GM23338 (cell line): ENCODE results near the gene COL6A1. TPM values are rescaled to one million over a fixed set of nuclear protein-coding genes. Genes with fewer than 3 reads are reported as not detected.
A peak's percentile ranks its signal among the peaks of the same experiment; 100 is the strongest.

Source experiments
- ATAC-seq: fragments of 200-7000 bp; cut with Tn5 transposase; 3 replicates; pipeline ENCODE4 v1.9.1; 2020
- DNase-seq: peaks from one replicate; pipeline ENCODE4 v3.0.0-alpha.2; 2015; ENCODE audit warnings: low spot score
- H2AFZ ChIP-seq: fragments of 200-600 bp; sonication (generic); 2 replicates; pipeline ENCODE4 v1.8.0; 2016; ENCODE audit warnings: antibody characterized with exemption, mild to moderate bottlenecking, moderate library complexity
- H3F3A ChIP-seq: fragments of 200-600 bp; sonication (generic); replicated peaks from 2 replicates; pipeline ENCODE4 v1.8.0; 2017; ENCODE audit warnings: antibody characterized with exemption, mixed run types, low read depth
- H3K27ac ChIP-seq: fragments of 200-600 bp; sonication (generic); 2 replicates; pipeline ENCODE4 v1.6.1; 2016; ENCODE audit warnings: low read depth
- H3K27me3 ChIP-seq: fragments of 200-600 bp; sonication (generic); 2 replicates; pipeline ENCODE4 v1.8.0; 2016; ENCODE audit warnings: mild to moderate bottlenecking, mixed run types, moderate library complexity; ENCODE audit not compliant: insufficient read depth
- H3K36me3 ChIP-seq: fragments of 200-600 bp; sonication (generic); 2 replicates; pipeline ENCODE4 v1.8.0; 2016; ENCODE audit warnings: mild to moderate bottlenecking; ENCODE audit not compliant: insufficient read depth
- H3K4me1 ChIP-seq: fragments of 200-600 bp; sonication (generic); 2 replicates; pipeline ENCODE4 v1.8.0; 2016; ENCODE audit warnings: mild to moderate bottlenecking, moderate library complexity; ENCODE audit not compliant: insufficient read depth
- H3K4me2 ChIP-seq: fragments of 200-600 bp; sonication (generic); 2 replicates; pipeline ENCODE4 v1.7.1; 2017; ENCODE audit warnings: mixed run types
- H3K4me3 ChIP-seq: fragments of 200-600 bp; sonication (generic); 2 replicates; pipeline ENCODE4 v1.6.1; 2016; ENCODE audit warnings: mixed run types
- H3K79me2 ChIP-seq: fragments of 200-600 bp; sonication (generic); replicated peaks from 2 replicates; pipeline ENCODE4 v1.8.0; 2017; ENCODE audit warnings: mild to moderate bottlenecking; ENCODE audit not compliant: insufficient read depth
- H3K9me2 ChIP-seq: fragments of 200-600 bp; sonication (generic); 2 replicates; pipeline ENCODE4 v1.8.0; 2017; ENCODE audit not compliant: insufficient read depth
- H4K20me1 ChIP-seq: fragments of 200-600 bp; sonication (generic); replicated peaks from 2 replicates; pipeline ENCODE4 v1.8.0; 2017; ENCODE audit warnings: mild to moderate bottlenecking; ENCODE audit not compliant: insufficient read depth
- H3K27ac Mint-ChIP-seq: 2 replicates; pipeline ENCODE4 v1.8.0; 2020; ENCODE audit warnings: inconsistent platforms, mild to moderate bottlenecking, moderate library complexity, mixed read lengths
- H3K27me3 Mint-ChIP-seq: 3 replicates; pipeline ENCODE4 v1.8.0; 2022; ENCODE audit warnings: low read depth, mild to moderate bottlenecking, moderate library complexity, mixed read lengths, inconsistent platforms; ENCODE audit not compliant: insufficient read depth, poor library complexity
- H3K36me3 Mint-ChIP-seq: 3 replicates; pipeline ENCODE4 v1.8.0; 2021; ENCODE audit warnings: low read depth, mild to moderate bottlenecking, inconsistent platforms, moderate library complexity, mixed read lengths
- H3K4me1 Mint-ChIP-seq: 3 replicates; pipeline ENCODE4 v1.8.0; 2020; ENCODE audit warnings: mild to moderate bottlenecking, inconsistent platforms, mixed read lengths
- H3K4me3 Mint-ChIP-seq: 3 replicates; pipeline ENCODE4 v1.8.0; 2021; ENCODE audit warnings: moderate library complexity, mild to moderate bottlenecking, inconsistent platforms, mixed read lengths
- H3K9me3 Mint-ChIP-seq: 3 replicates; pipeline ENCODE4 v1.8.0; 2020; ENCODE audit warnings: moderate library complexity, mild to moderate bottlenecking, inconsistent platforms, mixed read lengths
- CREB1 ChIP-seq: fragments of 250-450 bp; sonication (Bioruptor Pico); IDR thresholded peaks from 2 replicates; pipeline ENCODE4 v1.5.0; 2020; ENCODE audit warnings: low read depth, mild to moderate bottlenecking, moderate library complexity
- CTCF ChIP-seq, 2 experiments: fragments of 200-600 bp in 1 of 2; sonication (generic) in 1 of 2; conservative IDR thresholded peaks; 2 replicates each; pipeline versions ENCODE4 v1.5.1 to v1.6.1; 2016 to 2017; ENCODE audit warnings: antibody characterized with exemption in 2 of 2, low read depth in 2 of 2, mild to moderate bottlenecking in 2 of 2, moderate library complexity in 1 of 2
- ETS1 ChIP-seq: IDR thresholded peaks from 2 replicates; pipeline ENCODE4 v1.6.1; 2016; ENCODE audit warnings: antibody characterized with exemption
- EZH2 ChIP-seq: fragments of 200-600 bp; sonication (generic); IDR thresholded peaks from one replicate; pipeline ENCODE4 v1.8.0; 2017; ENCODE audit warnings: antibody characterized with exemption, mild to moderate bottlenecking, low read depth; ENCODE audit not compliant: unreplicated experiment
- EZH2phosphoT487 ChIP-seq: fragments of 200-600 bp; sonication (generic); IDR thresholded peaks from one replicate; pipeline ENCODE4 v1.8.1; 2018; ENCODE audit warnings: antibody characterized with exemption; ENCODE audit not compliant: unreplicated experiment
- JUNB ChIP-seq: IDR thresholded peaks from one replicate; pipeline ENCODE4 v1.6.1; 2016; ENCODE audit warnings: antibody characterized with exemption; ENCODE audit not compliant: unreplicated experiment
- NANOG ChIP-seq: IDR thresholded peaks from 2 replicates; pipeline ENCODE4 v1.6.1; 2016; ENCODE audit warnings: antibody characterized with exemption, borderline replicate concordance
- POLR2AphosphoS5 ChIP-seq: IDR thresholded peaks from 2 replicates; pipeline ENCODE4 v1.6.1; 2016; ENCODE audit warnings: antibody characterized with exemption, low read depth
- REST ChIP-seq: IDR thresholded peaks from one replicate; pipeline ENCODE4 v1.6.1; 2018; ENCODE audit warnings: antibody characterized with exemption; ENCODE audit not compliant: unreplicated experiment
- STAT1 ChIP-seq: IDR thresholded peaks from one replicate; pipeline ENCODE4 v1.6.1; 2016; ENCODE audit warnings: antibody characterized with exemption; ENCODE audit not compliant: unreplicated experiment
- ZNF114 ChIP-seq: fragments of 250-450 bp; sonication (Bioruptor Pico); IDR thresholded peaks from 2 replicates; pipeline ENCODE4 v1.5.0; 2020; ENCODE audit warnings: mild to moderate bottlenecking, moderate library complexity
- ZNF331 ChIP-seq: fragments of 250-450 bp; sonication (Bioruptor Pico); IDR thresholded peaks from 2 replicates; pipeline ENCODE4 v1.5.0; 2020; ENCODE audit warnings: low read depth, mild to moderate bottlenecking, moderate library complexity
- ZNF462 ChIP-seq: fragments of 250-450 bp; sonication (Bioruptor Pico); IDR thresholded peaks from 2 replicates; pipeline ENCODE4 v1.5.0; 2020; ENCODE audit warnings: mild to moderate bottlenecking, moderate library complexity
- polyA plus RNA-seq: library from polyadenylated mRNA; unstranded; fragments of >200 nt; fragmentation: Nextera tagmentation; extraction: Ambion mirVana; gene quantifications from 2 replicates; pipeline ENCODE4 v1.2.1, GENCODE V29; 2016
- total RNA-seq: library from RNA; depleted of rRNA; stranded (reverse); fragments of >200 nt; shearing (Covaris generic); gene quantifications from 2 replicates; pipeline ENCODE4 v1.2.3, GENCODE V29; 2014

COL6A1 gene
- total and polyA plus RNA-seq, 2 experiments from 2014 or later: 76.0 to 180 TPM

GRCh38 chr21:46054451-46054881 lies 72.9 kb downstream of the COL6A1 start:
- no peak overlapping the region for H3K4me2 ChIP-seq

More at GRCh38 chr21:46054451-46054881, 72.9 kb downstream of the COL6A1 start:
- Mint-ChIP-seq H3K4me1 (peaks cover 12% of the 10 kb centered on the region), H3K36me3 (peaks cover 15% of the 10 kb centered on the region), H3K9me3 (peaks cover 20% of the 10 kb centered on the region), H3K27ac (no peak overlapping the region; the same call in 1 of the 2 replicates), H3K27me3 (peaks cover 9% of the 10 kb centered on the region), H3K4me3 (no peak overlapping the region; the same call in 2 of the 3 replicates)
- no peaks in the 10 kb centered on the region for H3K36me3 ChIP-seq
- ATAC-seq (peak; percentile 54), DNase-seq (peak; percentile 52)
- no peaks in the 10 kb centered on the region for H3K79me2 ChIP-seq
- H3F3A ChIP-seq: 0 out of 2 replicates have a peak, but pooled peaks cover 9% of the 10 kb centered on the region
- peaks cover 4% of the 10 kb centered on the region; the same call in 1 of the 2 replicates for H3K4me1 ChIP-seq
- H3K27ac ChIP-seq: no peak overlapping the region
- H3K27me3 ChIP-seq: no peaks in the 10 kb centered on the region
- no peak overlapping the region for H3K4me3 ChIP-seq
- TF ChIP-seq CTCF (conservative IDR thresholded peaks at IDR 0.05; ENCODE audit: low read depth in 2 of 2) (no peak), ETS1 (no peak), STAT1 (no peak), REST (no peak), ZNF114 (no peak), EZH2phosphoT487 (no peak), ZNF462 (CRISPR knock-in tag) (no peak), EZH2 (no peak), JUNB (no peak), POLR2AphosphoS5 (no peak), CREB1 (CRISPR knock-in tag) (no peak), NANOG (no peak), ZNF331 (CRISPR knock-in tag) (no peak)
- no peaks in the 10 kb centered on the region for H4K20me1 ChIP-seq
- peak overlapping the region; percentile 66; the same call in 1 of the 2 replicates for H2AFZ ChIP-seq
- H3K9me2 ChIP-seq: no peaks in the 10 kb centered on the region
